GM19043 (cell line): Measurements from ENCODE around the gene CHST5.

Experiments used
- ATAC-seq: cut with Tn5 transposase; IDR thresholded peaks from one replicate; pipeline ENCODE4 v1.9.1; 2021; ENCODE audit warnings: low read depth; ENCODE audit not compliant: unreplicated experiment

The CHST5 gene

DNA sequence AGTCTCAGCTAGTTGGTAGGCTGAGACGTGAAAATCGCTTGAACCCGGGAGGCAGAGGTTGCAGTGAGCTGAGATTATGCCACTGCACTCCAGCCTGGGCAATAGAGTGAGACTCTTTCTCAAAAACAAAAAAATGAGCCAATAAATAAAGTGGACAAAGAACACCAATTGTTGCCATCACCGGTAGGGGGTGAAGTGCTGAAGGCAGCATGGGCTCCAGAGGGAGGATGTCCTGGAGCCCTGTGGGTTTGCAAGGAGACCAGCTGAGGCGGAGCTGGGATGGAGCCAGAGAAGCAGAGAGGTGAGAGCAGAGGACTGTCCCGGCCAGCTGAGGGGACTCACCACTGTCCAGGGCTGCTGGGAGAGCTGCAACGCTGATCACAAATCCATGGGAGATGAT, 54.4 kb downstream of the CHST5 start:
- no peak for ATAC-seq

DNA sequence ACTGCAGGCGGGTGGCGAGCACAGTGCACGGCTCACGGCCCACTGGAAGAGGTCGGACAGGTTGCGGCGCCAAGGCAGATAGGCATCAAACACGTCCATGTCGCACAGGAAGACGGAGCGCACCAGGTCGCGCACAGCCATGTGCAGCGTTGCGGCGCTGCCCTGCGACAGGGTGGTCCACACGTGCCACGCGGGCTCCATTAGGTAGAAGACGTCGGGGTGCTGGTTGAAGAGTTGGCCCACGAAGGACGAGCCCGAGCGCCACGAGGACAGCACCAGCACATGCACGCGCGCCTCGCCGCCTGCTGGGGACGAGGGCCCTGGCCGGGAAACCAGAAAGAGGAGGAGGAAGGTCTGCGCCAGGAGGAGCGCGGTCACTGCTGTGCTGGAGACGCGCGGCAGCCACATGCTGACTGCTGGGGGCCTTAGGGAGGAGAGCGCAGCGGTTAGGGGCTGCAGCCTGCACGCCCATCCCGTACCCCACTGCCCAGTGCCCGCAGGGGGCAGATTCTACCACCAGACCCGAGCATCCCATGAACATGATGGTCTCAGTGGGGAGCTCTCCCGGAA, 56.4 kb downstream of the CHST5 start:
- ATAC-seq: no peak
